ENCODE results near the gene SCD5.

Gene SCD5

DNA sequence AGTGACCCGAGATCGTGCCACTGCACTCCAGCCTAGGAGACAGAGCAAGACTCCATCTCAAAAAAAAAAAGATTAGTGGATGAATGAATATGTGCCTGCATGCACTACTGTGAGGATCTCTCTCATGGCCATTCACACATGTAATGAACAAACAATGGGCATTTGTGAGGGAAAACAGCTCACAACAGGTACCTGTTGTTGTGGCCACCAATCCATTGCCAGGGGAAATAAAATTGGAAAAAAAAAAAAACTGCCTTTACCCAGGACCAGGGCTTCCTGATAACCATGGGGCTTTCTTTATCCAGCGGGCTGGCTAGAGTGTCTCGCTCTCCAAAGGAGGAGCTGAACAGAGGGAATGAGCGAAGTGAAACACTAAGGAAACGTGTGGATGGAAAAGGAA, 7.4 kb downstream of the SCD5 start:
- peaks cover 100% of the 10 kb centered on the region for H3K27me3 ChIP-seq (ENCODE audit: control insufficient read depth, insufficient read depth, low read length)

GRCh38 chr4:82790060-82790660, 8.4 kb downstream of the SCD5 start:
- Histone ChIP-seq H3K4me1 (ENCODE audit: control insufficient read depth, insufficient read depth, low read length) (peaks cover 2% of the 10 kb centered on the region), H3K4me3 (ENCODE audit: low read depth, low read length) (no peak overlapping the region), H3K9ac (ENCODE audit: low read depth, low read length) (no peak overlapping the region), H3K9me3 (ENCODE audit: control insufficient read depth, insufficient read depth, low read length) (no peaks in the 10 kb centered on the region), H3K36me3 (ENCODE audit: control insufficient read depth, insufficient read depth, low read length) (no peaks in the 10 kb centered on the region), H3K27me3 (ENCODE audit: control insufficient read depth, insufficient read depth, low read length) (peaks cover 100% of the 10 kb centered on the region)

More for the DNA sequence above, 7.4 kb downstream of the SCD5 start:
- Histone ChIP-seq H3K4me3 (ENCODE audit: low read depth, low read length) (no peak overlapping the region), H3K4me1 (ENCODE audit: control insufficient read depth, insufficient read depth, low read length) (no peaks in the 10 kb centered on the region), H3K9ac (ENCODE audit: low read depth, low read length) (no peak overlapping the region), H3K36me3 (ENCODE audit: control insufficient read depth, insufficient read depth, low read length) (no peaks in the 10 kb centered on the region), H3K9me3 (ENCODE audit: control insufficient read depth, insufficient read depth, low read length) (no peaks in the 10 kb centered on the region)

- Histone ChIP-seq H3K9me3 (ENCODE audit: control insufficient read depth, insufficient read depth, low read length) (no peaks in the 10 kb centered on the region), H3K27me3 (ENCODE audit: control insufficient read depth, insufficient read depth, low read length) (peaks cover 100% of the 10 kb centered on the region)
These were observed 9.4 kb downstream of the SCD5 start for GRCh38 chr4:82789025-82789776.

GRCh38 chr4:82787342-82787741, 11.3 kb downstream of the SCD5 start:
- Histone ChIP-seq H3K9me3 (ENCODE audit: control insufficient read depth, insufficient read depth, low read length) (no peaks in the 10 kb centered on the region), H3K36me3 (ENCODE audit: control insufficient read depth, insufficient read depth, low read length) (no peaks in the 10 kb centered on the region), H3K4me3 (ENCODE audit: low read depth, low read length) (no peak overlapping the region), H3K4me1 (ENCODE audit: control insufficient read depth, insufficient read depth, low read length) (peaks cover 5% of the 10 kb centered on the region), H3K27me3 (ENCODE audit: control insufficient read depth, insufficient read depth, low read length) (peaks cover 100% of the 10 kb centered on the region), H3K9ac (ENCODE audit: low read depth, low read length) (no peak overlapping the region)

More at GRCh38 chr4:82789025-82789776, 9.4 kb downstream of the SCD5 start:
- Histone ChIP-seq H3K9ac (ENCODE audit: low read depth, low read length) (no peak overlapping the region), H3K36me3 (ENCODE audit: control insufficient read depth, insufficient read depth, low read length) (no peaks in the 10 kb centered on the region), H3K4me3 (ENCODE audit: low read depth, low read length) (peak overlapping the region; percentile 3), H3K4me1 (ENCODE audit: control insufficient read depth, insufficient read depth, low read length) (peaks cover 5% of the 10 kb centered on the region)

DNA sequence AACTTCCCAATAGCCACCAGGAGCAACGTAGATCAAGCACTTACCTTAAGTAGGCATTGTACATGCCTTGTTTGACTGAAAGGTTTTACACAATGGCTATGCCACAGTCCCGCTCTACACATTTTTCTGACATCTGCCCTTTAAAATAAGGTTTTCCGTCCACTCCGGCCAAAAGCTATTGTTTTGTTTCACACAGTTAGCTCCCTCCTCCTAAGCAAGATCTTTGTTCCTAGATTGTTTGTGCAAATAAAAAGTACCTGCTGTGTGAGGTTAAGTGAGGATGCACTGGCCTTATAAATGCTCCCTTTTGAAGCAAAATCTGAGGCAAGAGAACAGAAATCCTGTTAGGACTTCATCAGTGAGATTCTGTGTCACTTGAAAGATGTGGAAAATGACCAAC, 11.8 kb downstream of the SCD5 start:
- Histone ChIP-seq H3K9me3 (ENCODE audit: control insufficient read depth, insufficient read depth, low read length) (no peaks in the 10 kb centered on the region), H3K9ac (ENCODE audit: low read depth, low read length) (no peak overlapping the region), H3K27me3 (ENCODE audit: control insufficient read depth, insufficient read depth, low read length) (peaks cover 100% of the 10 kb centered on the region), H3K36me3 (ENCODE audit: control insufficient read depth, insufficient read depth, low read length) (no peaks in the 10 kb centered on the region), H3K4me3 (ENCODE audit: low read depth, low read length) (no peak overlapping the region), H3K4me1 (ENCODE audit: control insufficient read depth, insufficient read depth, low read length) (peaks cover 5% of the 10 kb centered on the region)

DNA sequence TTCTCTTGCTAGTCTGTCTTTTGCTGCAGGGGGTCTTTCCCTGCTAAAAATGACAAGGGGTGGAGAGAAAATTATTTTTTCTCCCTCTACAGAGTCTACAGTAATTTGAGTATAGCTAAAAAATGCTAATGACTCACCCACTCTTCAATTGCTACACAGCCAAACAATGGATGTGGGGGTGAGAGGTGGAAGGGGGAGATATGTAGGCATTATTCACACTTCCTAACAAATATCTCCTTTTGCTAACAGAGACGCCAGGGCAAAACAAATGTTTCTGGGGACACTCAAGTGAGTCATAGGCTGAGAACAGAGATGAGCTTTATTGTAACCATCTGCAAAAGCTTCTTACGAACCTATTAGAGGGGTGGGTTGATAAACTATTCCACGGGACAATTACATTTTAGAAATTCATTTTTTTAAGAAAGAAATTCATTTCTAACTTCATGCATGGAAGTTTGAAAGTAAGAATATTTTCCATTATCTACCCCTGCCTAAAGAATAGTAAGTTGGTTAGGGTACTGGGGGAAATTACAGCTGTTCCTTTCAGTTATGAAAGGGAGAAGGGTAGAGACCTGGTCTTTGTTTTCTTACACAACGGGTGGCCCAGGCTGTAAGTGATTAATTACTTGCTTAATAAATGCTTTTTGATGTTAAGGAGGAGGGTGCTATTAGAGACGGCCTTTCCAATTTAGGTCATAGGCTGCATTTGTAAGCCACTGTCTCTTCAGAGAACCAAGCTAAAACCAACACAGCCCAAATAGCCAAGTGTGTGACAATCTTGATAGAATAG, 12.8 kb downstream of the SCD5 start:
- H3K4me1 ChIP-seq (ENCODE audit: control insufficient read depth, insufficient read depth, low read length) = peaks cover 5% of the 10 kb centered on the region
- no peaks in the 10 kb centered on the region for H3K36me3 ChIP-seq (ENCODE audit: control insufficient read depth, insufficient read depth, low read length)
- no peaks in the 10 kb centered on the region for H3K9me3 ChIP-seq (ENCODE audit: control insufficient read depth, insufficient read depth, low read length)
- H3K27me3 ChIP-seq (ENCODE audit: control insufficient read depth, insufficient read depth, low read length) = peaks cover 96% of the 10 kb centered on the region
- no peak overlapping the region for H3K9ac ChIP-seq (ENCODE audit: low read depth, low read length)
- no peak overlapping the region for H3K4me3 ChIP-seq (ENCODE audit: low read depth, low read length)

GRCh38 chr4:82784681-82785610, 13.7 kb downstream of the SCD5 start:
- Histone ChIP-seq H3K4me3 (ENCODE audit: low read depth, low read length) (peak overlapping the region; percentile 0), H3K9me3 (ENCODE audit: control insufficient read depth, insufficient read depth, low read length) (no peaks in the 10 kb centered on the region), H3K9ac (ENCODE audit: low read depth, low read length) (no peak overlapping the region), H3K27me3 (ENCODE audit: control insufficient read depth, insufficient read depth, low read length) (peaks cover 95% of the 10 kb centered on the region), H3K36me3 (ENCODE audit: control insufficient read depth, insufficient read depth, low read length) (no peaks in the 10 kb centered on the region), H3K4me1 (ENCODE audit: control insufficient read depth, insufficient read depth, low read length) (peaks cover 5% of the 10 kb centered on the region)

DNA sequence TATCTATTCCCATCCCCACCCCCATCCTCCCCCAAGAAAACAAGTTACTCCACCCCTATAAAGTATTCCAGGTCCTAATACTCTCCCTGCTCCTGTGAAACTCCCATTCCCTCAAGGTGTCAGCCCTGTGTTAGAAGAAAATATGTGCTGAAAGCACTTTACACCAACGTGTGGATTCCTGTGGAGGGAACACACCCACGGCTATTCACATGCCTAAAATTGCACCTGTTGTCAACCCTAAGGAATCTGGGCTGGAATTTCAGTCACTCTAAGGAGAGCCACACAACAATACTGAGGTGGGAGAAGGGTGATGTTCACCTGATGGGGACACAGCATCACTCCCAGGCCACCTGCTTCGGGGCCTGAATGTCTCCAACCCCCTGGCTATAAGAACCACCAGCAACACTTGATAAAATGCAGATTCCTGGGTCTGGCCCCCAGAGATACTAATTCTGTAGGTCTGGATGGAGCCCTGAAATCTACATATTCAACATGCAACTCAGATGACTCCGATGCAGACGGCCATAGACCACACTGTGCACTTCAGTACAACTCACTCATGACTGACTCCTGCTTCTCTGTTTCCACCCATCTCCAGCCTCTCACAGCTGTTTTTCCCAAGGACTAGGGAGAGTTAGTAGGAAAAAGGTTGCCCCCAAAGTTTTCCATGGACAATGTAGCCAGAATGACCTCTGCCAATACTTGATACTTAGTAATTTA, 15.8 kb downstream of the SCD5 start:
- H3K36me3 ChIP-seq (ENCODE audit: control insufficient read depth, insufficient read depth, low read length) = no peaks in the 10 kb centered on the region
- no peaks in the 10 kb centered on the region for H3K9me3 ChIP-seq (ENCODE audit: control insufficient read depth, insufficient read depth, low read length)
- no peak overlapping the region for H3K9ac ChIP-seq (ENCODE audit: low read depth, low read length)
- H3K4me3 ChIP-seq (ENCODE audit: low read depth, low read length) = no peak overlapping the region
- H3K4me1 ChIP-seq (ENCODE audit: control insufficient read depth, insufficient read depth, low read length) = peaks cover 5% of the 10 kb centered on the region
- H3K27me3 ChIP-seq (ENCODE audit: control insufficient read depth, insufficient read depth, low read length) = peaks cover 90% of the 10 kb centered on the region

GRCh38 chr4:82780752-82781231, 17.8 kb downstream of the SCD5 start:
- H3K4me1 ChIP-seq (ENCODE audit: control insufficient read depth, insufficient read depth, low read length) = peaks cover 5% of the 10 kb centered on the region
- H3K9ac ChIP-seq (ENCODE audit: low read depth, low read length) = no peak overlapping the region
- H3K9me3 ChIP-seq (ENCODE audit: control insufficient read depth, insufficient read depth, low read length) = no peaks in the 10 kb centered on the region
- no peak overlapping the region for H3K4me3 ChIP-seq (ENCODE audit: low read depth, low read length)
- peaks cover 82% of the 10 kb centered on the region for H3K27me3 ChIP-seq (ENCODE audit: control insufficient read depth, insufficient read depth, low read length)
- H3K36me3 ChIP-seq (ENCODE audit: control insufficient read depth, insufficient read depth, low read length) = no peaks in the 10 kb centered on the region

- peaks cover 79% of the 10 kb centered on the region for H3K27me3 ChIP-seq (ENCODE audit: control insufficient read depth, insufficient read depth, low read length)
- H3K36me3 ChIP-seq (ENCODE audit: control insufficient read depth, insufficient read depth, low read length) = no peaks in the 10 kb centered on the region
- H3K4me3 ChIP-seq (ENCODE audit: low read depth, low read length) = no peak overlapping the region
- H3K9me3 ChIP-seq (ENCODE audit: control insufficient read depth, insufficient read depth, low read length) = no peaks in the 10 kb centered on the region
- peaks cover 3% of the 10 kb centered on the region for H3K4me1 ChIP-seq (ENCODE audit: control insufficient read depth, insufficient read depth, low read length)
- no peak overlapping the region for H3K9ac ChIP-seq (ENCODE audit: low read depth, low read length)
These were observed 18.3 kb downstream of the SCD5 start for GRCh38 chr4:82780170-82780751.
